ENCODE data around the gene SYNE2.

The SYNE2 gene

GRCh38 chr14:63918411-63918810 lies 65.6 kb downstream of the SYNE2 start:
- no peaks in the 10 kb centered on the region for H3K36me3 ChIP-seq
- no peaks in the 10 kb centered on the region for H3K9me3 ChIP-seq
- TF ChIP-seq CTCF (IDR thresholded peaks at IDR 0.05; ENCODE audit: low read depth, low read length): no peak
- no peak overlapping the region for H3K4me3 ChIP-seq (ENCODE audit: low read depth, low read length)
- no peak for DNase-seq
- no peaks in the 10 kb centered on the region for H3K27me3 ChIP-seq
- H3K4me1 ChIP-seq: no peaks in the 10 kb centered on the region

GRCh38 chr14:63922696-63923421 lies 70.1 kb downstream of the SYNE2 start:
- DNase-seq: no peak
- Histone ChIP-seq H3K9me3 (no peaks in the 10 kb centered on the region), H3K27me3 (no peaks in the 10 kb centered on the region), H3K36me3 (no peaks in the 10 kb centered on the region), H3K4me1 (no peaks in the 10 kb centered on the region), H3K4me3 (ENCODE audit: low read depth, low read length) (no peak overlapping the region)
- TF ChIP-seq CTCF (IDR thresholded peaks at IDR 0.05; ENCODE audit: low read depth, low read length): no peak

GRCh38 chr14:63923422-63923752 lies 70.6 kb downstream of the SYNE2 start:
- no peak for DNase-seq
- H3K27me3 ChIP-seq: no peaks in the 10 kb centered on the region
- no peaks in the 10 kb centered on the region for H3K9me3 ChIP-seq
- H3K4me3 ChIP-seq (ENCODE audit: low read depth, low read length): no peak overlapping the region
- TF ChIP-seq CTCF (IDR thresholded peaks at IDR 0.05; ENCODE audit: low read depth, low read length): no peak
- H3K4me1 ChIP-seq: peaks cover 3% of the 10 kb centered on the region
- no peaks in the 10 kb centered on the region for H3K36me3 ChIP-seq

- DNase-seq: no peak
- Histone ChIP-seq H3K36me3 (no peaks in the 10 kb centered on the region), H3K4me3 (ENCODE audit: low read depth, low read length) (no peak overlapping the region), H3K9me3 (no peaks in the 10 kb centered on the region), H3K27me3 (no peaks in the 10 kb centered on the region), H3K4me1 (peaks cover 12% of the 10 kb centered on the region)
- TF ChIP-seq CTCF (IDR thresholded peaks at IDR 0.05; ENCODE audit: low read depth, low read length): no peak
Observed at GRCh38 chr14:63924375-63924774, 71.6 kb downstream of the SYNE2 start.

GRCh38 chr14:63926641-63927040 lies 73.8 kb downstream of the SYNE2 start:
- H3K36me3 ChIP-seq: no peaks in the 10 kb centered on the region
- no peaks in the 10 kb centered on the region for H3K9me3 ChIP-seq
- no peaks in the 10 kb centered on the region for H3K27me3 ChIP-seq
- no peak for TF ChIP-seq CTCF (IDR thresholded peaks at IDR 0.05; ENCODE audit: low read depth, low read length)
- DNase-seq: no peak
- H3K4me1 ChIP-seq: peaks cover 12% of the 10 kb centered on the region
- no peak overlapping the region for H3K4me3 ChIP-seq (ENCODE audit: low read depth, low read length)

GRCh38 chr14:63928744-63929174 lies 76.0 kb downstream of the SYNE2 start:
- DNase-seq: no peak
- H3K27me3 ChIP-seq: no peaks in the 10 kb centered on the region
- no peak for TF ChIP-seq CTCF (IDR thresholded peaks at IDR 0.05; ENCODE audit: low read depth, low read length)
- H3K4me3 ChIP-seq (ENCODE audit: low read depth, low read length): peak overlapping the region; percentile 12; the same call in 1 of the 2 replicates
- H3K9me3 ChIP-seq: no peaks in the 10 kb centered on the region
- peaks cover 12% of the 10 kb centered on the region for H3K4me1 ChIP-seq
- no peaks in the 10 kb centered on the region for H3K36me3 ChIP-seq
